ENCODE measurements around the gene LONRF2.

LONRF2 gene

GRCh38 chr2:100260712-100261620, 61.3 kb downstream of the LONRF2 start:
- DNase-seq (ENCODE audit: extremely low read depth, low read depth), result peak; percentile 67
- TF ChIP-seq, protein P1, sequence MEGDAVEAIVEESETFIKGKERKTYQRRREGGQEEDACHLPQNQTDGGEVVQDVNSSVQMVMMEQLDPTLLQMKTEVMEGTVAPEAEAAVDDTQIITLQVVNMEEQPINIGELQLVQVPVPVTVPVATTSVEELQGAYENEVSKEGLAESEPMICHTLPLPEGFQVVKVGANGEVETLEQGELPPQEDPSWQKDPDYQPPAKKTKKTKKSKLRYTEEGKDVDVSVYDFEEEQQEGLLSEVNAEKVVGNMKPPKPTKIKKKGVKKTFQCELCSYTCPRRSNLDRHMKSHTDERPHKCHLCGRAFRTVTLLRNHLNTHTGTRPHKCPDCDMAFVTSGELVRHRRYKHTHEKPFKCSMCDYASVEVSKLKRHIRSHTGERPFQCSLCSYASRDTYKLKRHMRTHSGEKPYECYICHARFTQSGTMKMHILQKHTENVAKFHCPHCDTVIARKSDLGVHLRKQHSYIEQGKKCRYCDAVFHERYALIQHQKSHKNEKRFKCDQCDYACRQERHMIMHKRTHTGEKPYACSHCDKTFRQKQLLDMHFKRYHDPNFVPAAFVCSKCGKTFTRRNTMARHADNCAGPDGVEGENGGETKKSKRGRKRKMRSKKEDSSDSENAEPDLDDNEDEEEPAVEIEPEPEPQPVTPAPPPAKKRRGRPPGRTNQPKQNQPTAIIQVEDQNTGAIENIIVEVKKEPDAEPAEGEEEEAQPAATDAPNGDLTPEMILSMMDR (IDR thresholded peaks at IDR 0.05; ENCODE audit: low read depth, low read length, missing control alignments), result peak; percentile 66
- no peak overlapping the region for H3K4me3 ChIP-seq (replicated peaks; ENCODE audit: low read depth, low read length)

DNA sequence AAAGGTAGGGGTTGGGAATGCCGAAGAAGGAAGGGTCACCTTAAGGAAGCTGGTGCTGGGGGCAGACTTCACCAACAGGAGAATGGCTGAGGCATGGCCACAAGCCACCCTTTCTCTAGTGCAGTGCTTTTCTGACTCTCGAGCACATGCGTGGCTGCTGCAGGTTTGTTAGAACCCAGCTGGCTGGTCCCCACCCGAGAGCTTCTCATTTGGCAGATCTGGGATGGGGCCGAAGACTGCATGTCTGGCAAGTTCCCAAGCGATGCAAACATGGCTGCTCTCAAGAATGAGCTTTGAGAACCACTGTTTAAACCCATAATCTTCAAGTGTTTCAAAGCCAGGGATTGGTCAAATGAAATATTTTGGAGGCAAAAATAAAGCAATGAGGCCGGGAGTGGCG, 63.2 kb downstream of the LONRF2 start:
- TF ChIP-seq, protein P1 (IDR thresholded peaks at IDR 0.05; ENCODE audit: low read depth, low read length, missing control alignments), result no peak
- DNase-seq (ENCODE audit: extremely low read depth, low read depth), result no peak
- H3K4me3 ChIP-seq (replicated peaks; ENCODE audit: low read depth, low read length), result no peak overlapping the region

- DNase-seq (ENCODE audit: extremely low read depth, low read depth), result no peak
- H3K4me3 ChIP-seq (replicated peaks; ENCODE audit: low read depth, low read length), result no peak overlapping the region
- TF ChIP-seq, protein P1 (IDR thresholded peaks at IDR 0.05; ENCODE audit: low read depth, low read length, missing control alignments), result no peak
Measured at GRCh38 chr2:100257939-100258338, 64.4 kb downstream of the LONRF2 start.

DNA sequence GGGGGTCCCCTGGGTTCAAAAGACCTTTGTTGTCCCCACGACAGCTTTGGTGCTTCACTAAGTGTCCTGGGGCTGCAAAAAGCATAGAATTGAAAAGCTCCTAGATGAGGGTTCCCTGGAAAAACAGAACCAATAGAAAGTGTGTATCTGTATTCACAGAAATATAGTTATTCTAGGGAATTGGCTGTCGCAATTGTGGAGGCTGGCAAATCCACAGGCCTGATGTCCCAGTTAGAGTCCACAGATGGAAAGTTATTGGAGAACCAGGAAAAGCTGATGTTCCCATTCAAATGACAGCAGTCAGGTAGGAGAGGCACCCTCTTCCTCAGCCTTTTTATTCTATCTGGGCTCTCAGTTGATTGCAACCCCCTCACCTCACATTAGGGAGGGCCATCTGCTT, 65.5 kb downstream of the LONRF2 start:
- TF ChIP-seq, protein P1 (IDR thresholded peaks at IDR 0.05; ENCODE audit: low read depth, low read length, missing control alignments), result no peak
- no peak for DNase-seq (ENCODE audit: extremely low read depth, low read depth)
- no peak overlapping the region for H3K4me3 ChIP-seq (replicated peaks; ENCODE audit: low read depth, low read length)

DNA sequence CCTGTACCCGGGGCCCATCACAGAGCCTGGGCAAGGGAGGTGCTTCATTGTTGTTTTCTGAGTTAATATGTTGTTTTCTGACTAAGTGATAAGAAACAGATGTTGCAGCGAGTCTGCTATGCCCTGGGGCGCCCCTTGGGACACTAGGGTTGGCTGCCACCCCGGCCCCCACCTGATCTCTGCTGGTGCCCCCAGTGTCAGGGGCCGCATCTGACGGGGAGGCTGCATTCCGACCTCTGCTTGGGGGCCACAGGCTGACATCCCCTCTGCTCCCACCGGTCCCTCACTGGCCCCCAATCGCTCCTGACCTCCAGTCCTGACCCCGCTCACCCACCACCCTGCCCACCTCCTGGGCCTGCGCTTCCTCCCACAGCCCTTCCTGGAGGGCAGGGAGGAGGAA, 65.9 kb downstream of the LONRF2 start:
- TF ChIP-seq, protein P1 (IDR thresholded peaks at IDR 0.05; ENCODE audit: low read depth, low read length, missing control alignments), result no peak
- DNase-seq (ENCODE audit: extremely low read depth, low read depth), result no peak
- H3K4me3 ChIP-seq (replicated peaks; ENCODE audit: low read depth, low read length), result no peak overlapping the region

GRCh38 chr2:100254646-100255210, 67.6 kb downstream of the LONRF2 start:
- H3K4me3 ChIP-seq (replicated peaks; ENCODE audit: low read depth, low read length), result no peak overlapping the region
- TF ChIP-seq, protein P1 (IDR thresholded peaks at IDR 0.05; ENCODE audit: low read depth, low read length, missing control alignments), result no peak
- no peak for DNase-seq (ENCODE audit: extremely low read depth, low read depth)
